HepG2 (cell line): Measurements from ENCODE around the gene TENT4B. TPM values are rescaled to one million over a fixed set of nuclear protein-coding genes. Genes with fewer than 3 reads are reported as not detected.
A peak's percentile ranks its signal among the peaks of the same experiment; 100 is the strongest.

ENCODE experiments used
- AHDC1 ChIP-seq: sonication (generic); formaldehyde crosslinking; IDR thresholded peaks from 2 replicates; pipeline ENCODE4 v1.5.1; 2020; ENCODE audit warnings: mild to moderate bottlenecking, missing genetic modification reagents, borderline replicate concordance
- ATF5 ChIP-seq: sonication (generic); formaldehyde crosslinking; IDR thresholded peaks from 2 replicates; pipeline ENCODE4 v1.4.0; 2020; ENCODE audit warnings: mild to moderate bottlenecking, low read depth, missing genetic modification reagents
- BORCS8-MEF2B ChIP-seq: sonication (generic); formaldehyde crosslinking; IDR thresholded peaks from 2 replicates; pipeline ENCODE4 v1.8.0; 2022; ENCODE audit warnings: mild to moderate bottlenecking, missing genetic modification reagents
- FOXJ3 ChIP-seq: sonication (generic); formaldehyde crosslinking; IDR thresholded peaks from 2 replicates; pipeline ENCODE4 v1.4.0; 2020; ENCODE audit warnings: missing genetic modification reagents, mild to moderate bottlenecking, borderline replicate concordance
- HNRNPK ChIP-seq: fragments of 200-400 bp; formaldehyde crosslinking; IDR thresholded peaks from 2 replicates; pipeline ENCODE4 v1.6.1; 2018; ENCODE audit warnings: low read length, low read depth, moderate library complexity, mild to moderate bottlenecking; ENCODE audit not compliant: poor library complexity, severe bottlenecking
- KDM6A ChIP-seq: IDR thresholded peaks from 2 replicates; pipeline ENCODE4 v1.6.1; 2016; ENCODE audit warnings: low read depth
- MED13 ChIP-seq: sonication (generic); formaldehyde crosslinking; IDR thresholded peaks from 2 replicates; pipeline ENCODE4 v1.5.0; 2020; ENCODE audit warnings: missing genetic modification reagents
- NFATC3 ChIP-seq: sonication (generic); formaldehyde crosslinking; IDR thresholded peaks from 2 replicates; pipeline ENCODE4 v1.5.1; 2020; ENCODE audit warnings: mild to moderate bottlenecking, missing genetic modification reagents
- PCBP2 ChIP-seq: fragments of 200-400 bp; formaldehyde crosslinking; optimal IDR thresholded peaks from 2 replicates; pipeline ENCODE3; 2018; ENCODE audit warnings: low read length, low read depth; ENCODE audit not compliant: poor library complexity, severe bottlenecking
- PHF21A ChIP-seq: sonication (generic); formaldehyde crosslinking; IDR thresholded peaks from 2 replicates; pipeline ENCODE4 v1.5.0; 2020; ENCODE audit warnings: mild to moderate bottlenecking, missing genetic modification reagents
- RNF219 ChIP-seq: sonication (generic); formaldehyde crosslinking; IDR thresholded peaks from 2 replicates; pipeline ENCODE4 v1.5.0; 2020; ENCODE audit warnings: mild to moderate bottlenecking, missing genetic modification reagents
- SMAD1 ChIP-seq: sonication (generic); formaldehyde crosslinking; IDR thresholded peaks from 2 replicates; pipeline ENCODE4 v1.4.0; 2020; ENCODE audit warnings: missing genetic modification reagents, low read depth, mild to moderate bottlenecking, borderline replicate concordance
- SOX5 ChIP-seq: IDR thresholded peaks from 2 replicates; pipeline ENCODE4 v1.6.1; 2016; ENCODE audit warnings: borderline replicate concordance
- SRY ChIP-seq: sonication (generic); formaldehyde crosslinking; IDR thresholded peaks from 2 replicates; pipeline ENCODE4 v1.8.0; 2022; ENCODE audit warnings: mild to moderate bottlenecking, missing genetic modification reagents
- THYN1 ChIP-seq: sonication (generic); formaldehyde crosslinking; IDR thresholded peaks from 2 replicates; pipeline ENCODE4 v1.8.1; 2023; ENCODE audit warnings: low read depth, mild to moderate bottlenecking, moderate library complexity, missing genetic modification reagents, borderline replicate concordance
- ZNF468 ChIP-seq: sonication (generic); formaldehyde crosslinking; IDR thresholded peaks from 2 replicates; pipeline ENCODE4 v1.8.0; 2022; ENCODE audit warnings: mild to moderate bottlenecking, moderate library complexity, missing genetic modification reagents
- ZNF543 ChIP-seq: sonication (generic); formaldehyde crosslinking; IDR thresholded peaks from 2 replicates; pipeline ENCODE4 v1.4.0; 2020; ENCODE audit warnings: mild to moderate bottlenecking, missing genetic modification reagents
- ZNF670 ChIP-seq: sonication (generic); formaldehyde crosslinking; IDR thresholded peaks from 2 replicates; pipeline ENCODE4 v1.8.0; 2022; ENCODE audit warnings: mild to moderate bottlenecking, missing genetic modification reagents, borderline replicate concordance
- ZNF704 ChIP-seq: sonication (generic); formaldehyde crosslinking; IDR thresholded peaks from 2 replicates; pipeline ENCODE4 v1.8.1; 2023; ENCODE audit warnings: mild to moderate bottlenecking, inconsistent platforms, moderate library complexity, missing genetic modification reagents, borderline replicate concordance
- ZNF782 ChIP-seq: sonication (generic); formaldehyde crosslinking; IDR thresholded peaks from 2 replicates; pipeline ENCODE4 v1.4.0; 2020; ENCODE audit warnings: missing genetic modification reagents, mild to moderate bottlenecking, borderline replicate concordance
- polyA plus RNA-seq, 8 experiments: library from polyadenylated mRNA; depleted of rRNA in 3 of 8; stranded (reverse) in 7 of 8; unstranded in 1 of 8; fragments of >200 nt; fragmentation: Illumina TruSeq in 4 of 8; extraction: Trizol in 4 of 8; gene quantifications; 2 replicates each; pipeline versions ENCODE4 v1.2.1 to v1.2.3, GENCODE V29; 2011 to 2016; ENCODE audit warnings: low read depth in 4 of 8, missing spikeins in 1 of 8, mixed read lengths in 1 of 8; ENCODE audit not compliant: insufficient read depth in 1 of 8
- total RNA-seq, 5 experiments: library from RNA; depleted of rRNA; stranded (reverse); fragments of >200 nt; fragmentation: Illumina TruSeq; extraction: Trizol; gene quantifications; 2 replicates each; pipeline ENCODE4 v1.2.3, GENCODE V29; 2016; ENCODE audit warnings: low read depth in 1 of 5

TENT4B gene
- total and polyA plus RNA-seq, 2 of the 13 experiments (the other 11 are each of a cell fraction or from before 2014, with no cell fraction given), result 15.0 to 32.8 TPM

GRCh38 chr16:50202926-50203624 lies 50.0 kb downstream of the TENT4B start (continued):
- TF ChIP-seq AHDC1 (CRISPR knock-in tag) (peak; percentile 86; the same call in 1 of the 2 replicates), SMAD1 (no peak), RNF219 (CRISPR knock-in tag) (no peak), PCBP2 (no peak), ZNF543 (CRISPR knock-in tag) (no peak), ATF5 (no peak), ZNF782 (CRISPR knock-in tag) (no peak), ZNF468 (no peak), SOX5 (CRISPR knock-in tag) (peak; percentile 93), MED13 (CRISPR knock-in tag) (0 out of 2 replicates have a peak, but pooled peaks have one; percentile 49), SRY (CRISPR knock-in tag) (no peak), ZNF704 (no peak), PHF21A (CRISPR knock-in tag) (no peak), BORCS8-MEF2B (CRISPR knock-in tag) (no peak), KDM6A (CRISPR knock-in tag) (no peak), NFATC3 (CRISPR knock-in tag) (no peak), HNRNPK (no peak), FOXJ3 (CRISPR knock-in tag) (peak; percentile 44; the same call in 1 of the 2 replicates), ZNF670 (CRISPR knock-in tag) (no peak), THYN1 (CRISPR knock-in tag) (no peak)
